Muscle layer of colon (tissue), 2 donors: ENCODE measurements around the gene APOBEC3G.

Experiments used
- H3K27ac ChIP-seq: one replicate; pipeline ENCODE4 v1.7.0; 2013; ENCODE audit warnings: low read depth, mild to moderate bottlenecking, low read length, moderate library complexity
- H3K27me3 ChIP-seq, 2 donors: one replicate each; pipeline ENCODE4 v1.7.0; 2013; ENCODE audit warnings: low read length in 2 of 2, mild to moderate bottlenecking in 2 of 2; ENCODE audit not compliant: insufficient read depth in 2 of 2, control insufficient read depth in 1 of 2
- H3K36me3 ChIP-seq: one replicate; pipeline ENCODE4 v1.7.0; 2013; ENCODE audit warnings: mild to moderate bottlenecking, low read length; ENCODE audit not compliant: insufficient read depth
- H3K4me1 ChIP-seq: one replicate; pipeline ENCODE4 v1.7.0; 2013; ENCODE audit warnings: mild to moderate bottlenecking, low read length; ENCODE audit not compliant: insufficient read depth
- H3K4me3 ChIP-seq, 2 donors: one replicate each; pipeline ENCODE4 v1.7.0; 2013; ENCODE audit warnings: low read length in 2 of 2, low read depth in 1 of 2, mild to moderate bottlenecking in 1 of 2, moderate library complexity in 1 of 2
- H3K9ac ChIP-seq: one replicate; pipeline ENCODE4 v1.7.0; 2013; ENCODE audit warnings: low read length
- H3K9me3 ChIP-seq: one replicate; pipeline ENCODE4 v1.7.0; 2013; ENCODE audit warnings: mild to moderate bottlenecking, low read length
- donor health status: abdominal sarcoma.
- donor health status: Adenocarcinoma of cecum.

Gene APOBEC3G

DNA sequence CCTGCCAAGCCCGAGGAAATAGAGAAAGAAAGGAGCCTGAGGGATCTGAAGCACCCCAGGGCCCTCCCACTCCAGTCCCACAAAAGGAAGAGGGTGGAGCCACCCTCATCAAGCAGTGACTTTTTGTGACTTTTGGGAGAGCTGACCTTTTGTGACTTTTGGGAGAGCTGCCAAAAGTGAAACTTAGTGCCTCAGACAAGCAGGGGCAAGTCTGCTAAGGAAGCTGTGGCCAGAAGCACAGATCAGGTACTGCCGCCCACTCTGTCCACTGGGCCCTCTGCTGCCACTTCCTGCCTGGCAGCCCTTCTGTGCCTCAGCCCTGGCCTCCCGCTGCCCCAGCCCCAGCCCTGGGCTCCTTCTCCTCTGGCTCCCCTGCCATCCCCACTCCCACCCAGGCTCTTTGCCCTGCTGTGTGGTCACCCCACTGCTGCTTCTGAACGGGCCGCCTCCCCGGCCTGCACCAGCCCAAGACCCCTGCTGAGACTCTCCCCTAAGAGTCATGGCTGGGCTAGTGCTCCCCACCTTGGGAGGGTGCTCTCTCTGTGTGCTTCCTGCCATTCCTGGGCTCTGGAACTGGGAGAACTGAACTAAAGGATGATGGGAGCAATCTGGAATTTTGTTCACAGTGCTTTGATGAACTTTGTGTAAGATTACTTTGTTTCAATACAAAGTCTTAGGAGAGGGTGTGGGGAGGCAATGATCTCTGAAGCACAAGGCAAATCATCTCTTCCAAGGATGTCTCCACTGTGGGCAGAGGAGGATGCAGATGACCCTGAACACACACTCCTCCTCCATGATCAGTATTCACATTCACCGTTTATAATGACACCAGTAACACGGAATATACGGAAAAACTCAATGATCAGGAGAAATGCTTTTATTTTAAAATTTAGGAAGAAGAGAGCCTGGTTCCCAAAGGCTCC is 20.3 kb downstream of the APOBEC3G start, which contains the start of gene APOBEC3H:
APOBEC3H (plus strand) TSS at position 147 of the 923 bp plus-strand sequence. CDS start 3,035 bp downstream, outside the sequence.
- H3K9me3 ChIP-seq: no peaks in the 10 kb centered on the region
- H3K36me3 ChIP-seq: no peaks in the 10 kb centered on the region
- no peak within 1 kb of the TSS for H3K27ac ChIP-seq
- H3K4me3 ChIP-seq: no peak within 1 kb of the TSS
- no peaks in the 10 kb centered on the region for H3K4me1 ChIP-seq
- H3K27me3 ChIP-seq: no peaks in the 10 kb centered on the region
- H3K9ac ChIP-seq: no peak within 1 kb of the TSS

DNA sequence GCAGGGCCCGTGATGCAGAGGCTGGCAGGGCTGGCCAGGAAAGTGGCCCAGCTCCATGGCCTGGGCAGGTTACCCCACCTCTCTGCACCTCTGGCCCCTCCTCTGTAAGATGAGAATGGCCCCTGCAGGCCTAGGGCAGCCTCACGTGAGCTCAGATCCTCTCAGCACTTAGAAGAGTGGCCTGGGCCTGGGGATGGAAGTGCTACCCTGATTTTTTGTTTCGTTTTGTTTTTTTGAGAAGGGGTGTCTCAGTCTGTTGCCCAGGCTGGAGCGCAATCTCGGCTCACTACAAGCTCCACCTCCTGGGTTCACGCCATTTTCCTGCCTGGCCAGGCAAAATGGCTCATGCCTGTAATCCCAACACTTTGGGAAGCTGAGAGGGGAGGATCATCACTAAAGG is 21.0 kb downstream of the APOBEC3G start:
- H3K4me3 ChIP-seq: no peak overlapping the region
- no peak overlapping the region for H3K9ac ChIP-seq
- no peak overlapping the region for H3K27ac ChIP-seq
- H3K4me1 ChIP-seq: no peaks in the 10 kb centered on the region
- H3K27me3 ChIP-seq: no peaks in the 10 kb centered on the region
- H3K36me3 ChIP-seq: no peaks in the 10 kb centered on the region
- H3K9me3 ChIP-seq: no peaks in the 10 kb centered on the region

DNA sequence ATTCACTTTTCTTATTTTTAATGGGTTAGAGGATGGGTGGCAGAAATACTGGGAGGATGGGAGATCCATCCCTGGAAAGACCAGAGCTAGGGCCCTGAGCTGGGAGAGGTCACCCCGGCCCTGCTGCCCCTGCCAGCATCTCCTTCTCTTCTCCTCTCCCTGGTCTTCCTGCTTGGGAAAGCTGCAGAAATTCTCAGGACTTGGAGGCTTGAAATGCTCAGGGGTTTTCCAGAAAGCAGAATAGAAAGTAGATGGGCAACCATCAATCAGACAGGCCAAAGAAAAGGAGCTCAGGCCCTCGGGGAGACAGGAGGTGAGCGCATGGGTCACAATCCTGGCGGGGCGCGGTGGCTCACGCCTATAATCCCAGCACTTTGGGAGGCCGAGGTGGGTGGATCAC is 21.5 kb downstream of the APOBEC3G start:
- H3K9ac ChIP-seq: no peak overlapping the region
- no peaks in the 10 kb centered on the region for H3K27me3 ChIP-seq
- no peak overlapping the region for H3K4me3 ChIP-seq
- no peaks in the 10 kb centered on the region for H3K36me3 ChIP-seq
- no peak overlapping the region for H3K27ac ChIP-seq
- H3K4me1 ChIP-seq: no peaks in the 10 kb centered on the region
- H3K9me3 ChIP-seq: no peaks in the 10 kb centered on the region

DNA sequence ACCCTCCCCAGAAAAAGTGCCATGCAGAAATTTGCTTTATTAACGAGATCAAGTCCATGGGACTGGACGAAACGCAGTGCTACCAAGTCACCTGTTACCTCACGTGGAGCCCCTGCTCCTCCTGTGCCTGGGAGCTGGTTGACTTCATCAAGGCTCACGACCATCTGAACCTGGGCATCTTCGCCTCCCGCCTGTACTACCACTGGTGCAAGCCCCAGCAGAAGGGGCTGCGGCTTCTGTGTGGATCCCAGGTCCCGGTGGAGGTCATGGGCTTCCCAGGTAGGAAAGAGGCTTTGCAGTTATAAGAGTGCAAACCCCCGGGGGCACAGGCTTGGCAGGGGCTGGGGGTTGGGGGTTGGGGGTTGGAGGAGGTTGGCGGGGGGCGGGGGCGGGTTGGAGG is 24.2 kb downstream of the APOBEC3G start:
- no peak overlapping the region for H3K9ac ChIP-seq
- H3K27ac ChIP-seq: no peak overlapping the region
- no peak overlapping the region for H3K4me3 ChIP-seq
- no peaks in the 10 kb centered on the region for H3K9me3 ChIP-seq
- no peaks in the 10 kb centered on the region for H3K4me1 ChIP-seq
- no peaks in the 10 kb centered on the region for H3K36me3 ChIP-seq
- H3K27me3 ChIP-seq: no peaks in the 10 kb centered on the region

DNA sequence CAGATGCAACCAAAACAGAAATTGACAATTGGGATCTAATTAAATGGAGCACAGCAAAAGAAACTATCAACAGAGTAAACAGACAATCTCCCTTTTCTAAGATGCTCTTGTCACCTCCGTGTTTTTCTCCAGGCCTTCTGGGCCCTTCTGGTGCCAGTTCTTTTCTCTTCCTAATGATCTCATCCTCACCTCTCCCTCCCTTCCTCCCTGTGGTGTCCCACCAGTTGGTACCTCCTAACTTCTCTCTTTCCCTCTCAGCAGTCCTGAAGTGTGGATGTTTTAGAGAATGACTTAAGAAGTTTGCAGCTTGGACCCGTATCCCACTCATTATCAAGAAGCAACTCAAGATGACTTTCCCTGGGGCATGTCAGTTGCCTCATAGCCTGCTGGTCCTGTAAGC is 26.4 kb downstream of the APOBEC3G start:
- no peaks in the 10 kb centered on the region for H3K4me1 ChIP-seq
- H3K27me3 ChIP-seq: no peaks in the 10 kb centered on the region
- no peak overlapping the region for H3K9ac ChIP-seq
- H3K36me3 ChIP-seq: no peaks in the 10 kb centered on the region
- no peak overlapping the region for H3K4me3 ChIP-seq
- no peak overlapping the region for H3K27ac ChIP-seq
- no peaks in the 10 kb centered on the region for H3K9me3 ChIP-seq

DNA sequence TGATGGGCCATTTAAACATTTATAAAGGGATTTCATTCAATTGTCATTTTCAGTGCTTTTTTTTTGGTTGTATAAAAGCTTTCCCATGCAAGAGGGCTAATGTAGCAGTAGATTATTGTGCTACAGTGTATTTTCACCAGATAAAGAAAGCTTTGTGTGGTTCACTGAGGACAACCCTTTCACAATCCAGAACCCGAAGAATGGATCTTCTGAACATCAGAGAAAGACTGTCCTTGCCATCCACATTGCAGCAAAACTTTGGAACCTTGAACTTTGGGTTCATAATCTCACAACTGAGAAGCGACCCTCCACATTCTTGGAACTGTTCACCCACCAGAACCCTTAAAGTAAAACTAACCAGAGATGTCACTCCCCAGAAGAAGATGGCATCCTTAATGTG is 29.3 kb downstream of the APOBEC3G start:
- Histone ChIP-seq H3K27ac (no peak overlapping the region), H3K27me3 (no peaks in the 10 kb centered on the region), H3K9ac (no peak overlapping the region)

DNA sequence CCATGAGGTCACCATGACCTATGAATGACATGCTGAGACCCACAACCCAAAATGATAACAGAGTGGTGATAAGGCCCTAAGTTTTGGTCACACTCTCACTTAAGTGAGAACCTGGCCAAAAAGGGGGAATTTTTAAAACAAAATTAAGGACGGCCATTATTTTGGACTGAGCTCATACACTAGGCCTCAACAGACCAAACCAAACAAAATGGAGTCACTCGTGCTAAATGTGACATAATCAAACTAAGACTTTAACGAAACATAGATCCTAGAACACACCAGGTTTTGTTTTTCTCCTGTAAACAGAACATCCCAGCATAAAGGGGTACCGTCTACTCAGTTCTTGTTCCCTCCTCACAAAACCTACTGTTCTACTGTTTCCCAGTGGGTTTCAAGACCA is 31.4 kb downstream of the APOBEC3G start:
- no peak overlapping the region for H3K27ac ChIP-seq
- H3K9ac ChIP-seq: no peak overlapping the region
- no peak overlapping the region for H3K4me3 ChIP-seq
- no peaks in the 10 kb centered on the region for H3K4me1 ChIP-seq
- no peaks in the 10 kb centered on the region for H3K9me3 ChIP-seq
- no peaks in the 10 kb centered on the region for H3K36me3 ChIP-seq
- H3K27me3 ChIP-seq: peaks cover 0 to under 1% of the 10 kb centered on the region in 2 donors

More for the DNA sequence above, 29.3 kb downstream of the APOBEC3G start:
- H3K4me3 ChIP-seq: no peak overlapping the region
- no peaks in the 10 kb centered on the region for H3K4me1 ChIP-seq
- no peaks in the 10 kb centered on the region for H3K9me3 ChIP-seq
- H3K36me3 ChIP-seq: no peaks in the 10 kb centered on the region

DNA sequence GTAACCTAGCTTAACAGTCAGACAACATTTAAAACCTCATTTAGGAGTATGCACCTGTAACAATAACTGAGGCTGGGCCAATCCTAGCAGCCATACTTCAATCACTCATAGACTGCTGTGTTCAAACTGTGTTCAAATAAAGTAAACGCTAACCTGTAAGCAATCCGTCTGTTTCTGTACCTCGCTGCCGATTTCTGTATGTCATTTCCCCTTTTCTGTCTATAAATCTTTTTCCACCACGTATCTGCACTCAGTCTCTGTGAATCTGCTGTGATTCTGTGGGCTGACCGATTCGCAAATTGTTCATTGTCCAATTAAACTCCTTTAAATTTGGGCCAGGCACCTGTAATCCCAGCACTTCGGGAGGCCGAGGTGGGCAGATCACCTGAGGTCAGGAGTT is 32.3 kb downstream of the APOBEC3G start:
- Histone ChIP-seq H3K9me3 (no peaks in the 10 kb centered on the region), H3K4me3 (no peak overlapping the region), H3K9ac (no peak overlapping the region), H3K27me3 (peaks cover 0 to 4% of the 10 kb centered on the region in 2 donors), H3K27ac (no peak overlapping the region), H3K36me3 (no peaks in the 10 kb centered on the region), H3K4me1 (no peaks in the 10 kb centered on the region)

DNA sequence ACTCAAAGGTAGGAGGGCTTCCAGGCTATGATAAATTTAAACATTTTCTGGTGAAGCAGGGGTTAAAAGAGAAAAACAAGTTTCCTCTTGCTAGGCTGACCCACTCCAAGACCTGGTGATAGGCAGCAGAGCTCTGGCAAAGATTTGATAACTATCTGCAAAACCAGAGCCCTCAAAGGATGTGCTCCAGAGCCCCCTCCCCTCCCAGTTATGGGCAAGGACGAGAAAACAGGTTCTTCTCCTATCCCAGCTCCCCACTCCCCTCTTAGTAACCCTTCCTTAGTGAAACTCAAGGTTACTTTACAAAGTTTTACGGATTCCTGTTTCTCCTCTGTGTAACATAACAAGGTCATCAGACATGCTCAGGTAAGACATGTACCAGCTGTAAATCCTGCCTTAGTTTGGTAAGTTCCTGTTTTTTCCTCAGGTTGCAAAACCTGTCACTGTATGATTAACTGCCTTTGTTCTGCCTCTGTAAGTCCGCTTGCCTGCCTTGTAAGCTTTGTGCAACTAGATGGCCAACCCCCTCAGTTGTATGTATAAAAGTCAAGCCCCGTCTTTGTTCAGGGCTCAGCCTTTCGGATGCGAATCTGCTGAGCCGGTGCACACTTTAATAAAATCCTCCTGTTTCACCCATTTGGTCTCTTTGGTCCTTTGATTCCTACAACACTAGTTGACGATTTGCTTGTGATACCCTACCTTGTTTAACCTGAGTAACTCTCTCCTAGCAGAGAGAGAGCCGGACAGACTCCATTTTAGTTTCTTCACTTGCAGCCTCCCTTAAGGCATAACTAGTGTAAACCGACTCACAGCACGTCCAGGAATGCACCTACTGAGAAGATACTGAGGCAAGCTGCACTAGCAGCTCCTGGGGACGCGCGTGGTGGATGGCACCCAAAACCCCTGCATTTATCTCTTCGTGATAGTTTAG is 33.8 kb downstream of the APOBEC3G start:
- Histone ChIP-seq H3K9ac (no peak overlapping the region), H3K36me3 (no peaks in the 10 kb centered on the region), H3K4me1 (no peaks in the 10 kb centered on the region), H3K27me3 (peaks cover 0 to 4% of the 10 kb centered on the region in 2 donors), H3K4me3 (no peak overlapping the region), H3K9me3 (no peaks in the 10 kb centered on the region), H3K27ac (no peak overlapping the region)

DNA sequence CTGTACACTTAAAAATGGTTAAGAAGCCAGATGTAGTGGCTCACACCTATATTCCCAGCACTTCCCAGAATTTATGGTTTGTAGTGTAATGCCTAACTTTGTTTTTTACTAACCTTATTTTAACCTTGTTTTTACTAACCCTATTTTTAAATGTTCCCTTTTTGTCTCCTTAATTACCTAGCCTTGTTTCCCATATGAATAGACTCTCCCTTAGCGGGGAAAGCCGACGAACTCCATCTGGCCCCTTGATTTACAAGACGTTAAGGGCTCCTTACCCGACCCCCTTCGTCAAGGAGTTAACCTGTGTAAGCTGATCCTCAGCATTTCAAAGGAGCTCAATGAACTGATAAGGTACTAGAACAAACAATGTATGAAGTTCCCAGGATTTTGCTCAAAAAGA is 37.0 kb downstream of the APOBEC3G start:
- Histone ChIP-seq H3K27ac (no peak overlapping the region), H3K4me1 (no peaks in the 10 kb centered on the region), H3K36me3 (no peaks in the 10 kb centered on the region), H3K4me3 (no peak overlapping the region), H3K9me3 (no peaks in the 10 kb centered on the region), H3K27me3 (peaks cover 0 to 4% of the 10 kb centered on the region in 2 donors), H3K9ac (no peak overlapping the region)

DNA sequence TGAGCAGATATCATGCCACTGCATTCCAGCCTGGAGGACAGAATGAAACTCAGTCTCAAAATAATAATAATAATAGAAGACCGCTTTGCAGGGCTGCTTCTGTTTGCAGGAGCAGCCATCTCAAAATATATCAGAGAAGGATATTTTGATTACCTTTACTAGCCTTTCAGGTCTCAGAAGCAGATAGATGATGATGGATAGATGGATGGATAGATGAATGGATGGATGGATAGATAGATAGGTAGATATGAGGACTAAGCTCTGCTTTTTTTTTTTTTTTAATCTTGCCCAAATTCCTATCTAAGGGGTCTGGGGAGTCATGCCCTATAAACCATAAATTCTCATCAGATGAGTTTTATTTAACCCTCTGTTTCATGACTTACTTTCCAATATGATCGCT is 38.5 kb downstream of the APOBEC3G start:
- Histone ChIP-seq H3K36me3 (no peaks in the 10 kb centered on the region), H3K4me1 (no peaks in the 10 kb centered on the region), H3K9ac (no peak overlapping the region), H3K4me3 (no peak overlapping the region), H3K27me3 (peaks cover 0 to 4% of the 10 kb centered on the region in 2 donors), H3K9me3 (no peaks in the 10 kb centered on the region), H3K27ac (no peak overlapping the region)
